HG02623 (cell line): Measurements from ENCODE around the gene RTKN.
A peak's percentile ranks its signal among the peaks of the same experiment; 100 is the strongest.
"Not testable (repeated sequence)": the region's sequence is repeated elsewhere in the genome, so short reads cannot be mapped to it uniquely, and the experiment has no call there.

Experiments used
- ATAC-seq: cut with Tn5 transposase; IDR thresholded peaks from one replicate; pipeline ENCODE4 v1.9.1; 2021; ENCODE audit warnings: moderate library complexity; ENCODE audit not compliant: unreplicated experiment

Gene RTKN

GRCh38 chr2:74462054-74462785 is 20.5 kb upstream of the RTKN start:
- ATAC-seq, result no peak

GRCh38 chr2:74461187-74462053 is 19.7 kb upstream of the RTKN start:
- ATAC-seq, result no peak

- ATAC-seq, result not testable (repeated sequence)
Observed at GRCh38 chr2:74460187-74460586, 18.4 kb upstream of the RTKN start.

GRCh38 chr2:74459503-74460118 is 17.9 kb upstream of the RTKN start:
- ATAC-seq, result not testable (repeated sequence)

- no peak for ATAC-seq
Observed at GRCh38 chr2:74458938-74459363, 17.2 kb upstream of the RTKN start.

- ATAC-seq, result peak; percentile 77
Observed at GRCh38 chr2:74458132-74458937, 16.6 kb upstream of the RTKN start, which contains the start of gene WBP1. Gene WBP1, plus strand, starts transcription at chr2:74458438. Its CDS starts 165 bp downstream, at chr2:74458603.

- peak; percentile 28 for ATAC-seq
Observed at GRCh38 chr2:74457549-74458131, 15.9 kb upstream of the RTKN start.

- ATAC-seq, result no peak
Observed at GRCh38 chr2:74457129-74457548, 15.4 kb upstream of the RTKN start.

GRCh38 chr2:74454654-74455511 is 13.1 kb upstream of the RTKN start, which contains the start of gene INO80B:
Gene INO80B, plus strand, starts transcription at chr2:74455087. Its CDS starts 30 bp downstream, at chr2:74455117.
- peak; percentile 36 for ATAC-seq

GRCh38 chr2:74450570-74451190 is 8.9 kb upstream of the RTKN start:
- ATAC-seq, result no peak

- ATAC-seq, result no peak
Observed at GRCh38 chr2:74448771-74449170, 7.0 kb upstream of the RTKN start.

GRCh38 chr2:74447230-74447999 is 5.7 kb upstream of the RTKN start:
- no peak for ATAC-seq

GRCh38 chr2:74444498-74445318 is 3.0 kb upstream of the RTKN start:
- ATAC-seq, result no peak

GRCh38 chr2:74442483-74443297 is 953 bp upstream of the RTKN start:
- ATAC-seq, result not testable (repeated sequence)

GRCh38 chr2:74441170-74441689 is 507 bp downstream of the RTKN start:
- ATAC-seq, result no peak
